Sigmoid colon (tissue), 7 donors: Measurements from ENCODE around the gene FAM120AOS. TPM values are rescaled to one million over a fixed set of nuclear protein-coding genes. Genes with fewer than 3 reads are reported as not detected.
"Not testable (repeated sequence)": the region's sequence is repeated elsewhere in the genome, so short reads cannot be mapped to it uniquely, and the experiment has no call there.

Source experiments
- DNase-seq: peaks from one replicate; pipeline ENCODE4 v3.0.0-alpha.2; 2019
- H3K27ac ChIP-seq, 4 donors: fragments of 200-600 bp; sonication (generic); one replicate each; pipeline ENCODE4 v1.5.1; 2016 to 2019; ENCODE audit warnings: mild to moderate bottlenecking in 1 of 4
- H3K27me3 ChIP-seq, 3 donors: fragments of 200-600 bp; sonication (generic); one replicate each; pipeline ENCODE4 v1.5.1; 2019; ENCODE audit warnings: mild to moderate bottlenecking in 1 of 3
- H3K36me3 ChIP-seq, 4 donors: fragments of 200-600 bp; sonication (generic); one replicate each; pipeline ENCODE4 v1.5.1; 2016 to 2019
- H3K4me1 ChIP-seq, 4 donors: fragments of 200-600 bp; sonication (generic); one replicate each; pipeline ENCODE4 v1.5.1; 2017 to 2019
- H3K4me3 ChIP-seq, 4 donors: fragments of 200-600 bp; sonication (generic); one replicate each; pipeline ENCODE4 v1.5.1; 2017 to 2019; ENCODE audit warnings: mild to moderate bottlenecking in 2 of 4, moderate library complexity in 1 of 4
- H3K9me3 ChIP-seq, 4 donors: fragments of 200-600 bp in 3 of 4; sonication (generic) in 3 of 4; one replicate each; pipeline versions ENCODE4 v1.5.1 to v1.6.1; 2013 to 2019
- EP300 ChIP-seq, 4 donors: sonication (generic); formaldehyde crosslinking; IDR thresholded peaks; one replicate each; pipeline ENCODE4 v1.6.1; 2017; ENCODE audit warnings: antibody characterized with exemption in 4 of 4
- POLR2A ChIP-seq, 2 donors: fragments of 450-650 bp; IDR thresholded peaks; one replicate each; pipeline ENCODE4 v1.6.1; 2016; ENCODE audit warnings: antibody characterized with exemption in 2 of 2, mild to moderate bottlenecking in 2 of 2, moderate library complexity in 2 of 2
- POLR2AphosphoS5 ChIP-seq, 4 donors: sonication (generic); formaldehyde crosslinking; IDR thresholded peaks; one replicate each; pipeline ENCODE4 v1.6.1; 2017; ENCODE audit warnings: antibody characterized with exemption in 4 of 4
- WGBS, 2 donors: extraction: QIAGEN DNeasy Blood & Tissue Kit; methylation state at CpG; one replicate each; pipeline ENCODE4 v1.1.7; 2013; 5-methylcytosine and 5-hydroxymethylcytosine counted together
- intact Hi-C: fragments of 100-400 bp; cut with DNase I; formaldehyde crosslinking; loops from one replicate; pipeline ENCODE4 v1.15.1; 2023
- polyA plus RNA-seq, 3 donors: library from polyadenylated mRNA; stranded (reverse); fragments of 200-250 nt; gene quantifications; one replicate each; pipeline ENCODE4 v1.2.3, GENCODE V29; 2013
- total RNA-seq, 4 donors: library from RNA; depleted of rRNA; stranded (reverse); fragments of >200 nt; gene quantifications; one replicate each; pipeline ENCODE4 v1.1.0, GENCODE V29; 2016
- TF ChIP-seq, protein P1 (sequence below), 4 experiments: fragments of 450-650 bp in 3 of 4; fragments of 200-600 bp in 1 of 4; IDR thresholded peaks; one replicate each; pipeline ENCODE4 v1.5.1; 2016 to 2019; ENCODE audit warnings: antibody characterized with exemption in 4 of 4, mild to moderate bottlenecking in 3 of 4, moderate library complexity in 2 of 4
- donor health status: healthy with polysubstance abuse.
- donor health status: Bipolar disorder and iron deficiency.
- donor health status: healthy.

FAM120AOS gene
- total and polyA plus RNA-seq, 7 donors, result 50.3 to 86.5 (median 63.1) TPM

DNA sequence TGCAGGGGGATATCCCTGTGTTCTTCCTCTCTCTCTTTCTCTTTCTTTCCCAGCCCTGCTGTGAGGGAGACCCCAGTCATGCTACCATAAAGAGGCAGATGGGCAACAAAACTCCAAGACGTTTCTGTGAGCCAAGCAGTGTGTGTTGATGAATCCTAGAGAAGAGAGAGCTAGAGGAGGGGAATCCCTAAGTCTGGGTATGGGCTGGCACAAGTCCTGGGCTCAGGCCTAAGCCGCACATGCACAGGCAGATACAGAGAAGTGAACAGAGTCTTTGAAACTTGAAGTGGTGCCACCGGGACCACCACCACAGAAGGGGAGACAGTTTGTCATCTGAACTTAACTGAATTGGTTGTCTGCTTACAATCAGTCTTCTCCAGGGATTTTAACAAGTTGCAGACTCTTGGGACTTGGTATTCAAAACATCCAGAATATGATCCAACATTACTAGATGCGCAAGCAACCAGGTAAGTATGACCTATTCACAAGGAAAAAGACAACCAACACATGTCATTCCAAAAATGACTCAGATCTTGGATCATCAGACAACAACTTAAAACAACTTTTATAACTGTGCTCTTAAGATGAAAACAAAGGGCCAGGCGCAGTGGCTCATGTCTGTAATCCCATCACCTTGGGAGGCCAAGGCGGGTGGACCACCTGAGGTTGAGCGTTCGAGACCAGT, 12.3 kb downstream of the FAM120AOS start:
- no peak overlapping the region for H3K27ac ChIP-seq
- no peak for DNase-seq
- no peaks in the 10 kb centered on the region for H3K4me1 ChIP-seq
- H3K9me3 ChIP-seq, result no peaks in the 10 kb centered on the region
- TF ChIP-seq EP300 (IDR thresholded peaks at IDR 0.05) (no peak), POLR2A (IDR thresholded peaks at IDR 0.05) (no peak), POLR2AphosphoS5 (IDR thresholded peaks at IDR 0.05) (no peak)
- TF ChIP-seq, protein P1, sequence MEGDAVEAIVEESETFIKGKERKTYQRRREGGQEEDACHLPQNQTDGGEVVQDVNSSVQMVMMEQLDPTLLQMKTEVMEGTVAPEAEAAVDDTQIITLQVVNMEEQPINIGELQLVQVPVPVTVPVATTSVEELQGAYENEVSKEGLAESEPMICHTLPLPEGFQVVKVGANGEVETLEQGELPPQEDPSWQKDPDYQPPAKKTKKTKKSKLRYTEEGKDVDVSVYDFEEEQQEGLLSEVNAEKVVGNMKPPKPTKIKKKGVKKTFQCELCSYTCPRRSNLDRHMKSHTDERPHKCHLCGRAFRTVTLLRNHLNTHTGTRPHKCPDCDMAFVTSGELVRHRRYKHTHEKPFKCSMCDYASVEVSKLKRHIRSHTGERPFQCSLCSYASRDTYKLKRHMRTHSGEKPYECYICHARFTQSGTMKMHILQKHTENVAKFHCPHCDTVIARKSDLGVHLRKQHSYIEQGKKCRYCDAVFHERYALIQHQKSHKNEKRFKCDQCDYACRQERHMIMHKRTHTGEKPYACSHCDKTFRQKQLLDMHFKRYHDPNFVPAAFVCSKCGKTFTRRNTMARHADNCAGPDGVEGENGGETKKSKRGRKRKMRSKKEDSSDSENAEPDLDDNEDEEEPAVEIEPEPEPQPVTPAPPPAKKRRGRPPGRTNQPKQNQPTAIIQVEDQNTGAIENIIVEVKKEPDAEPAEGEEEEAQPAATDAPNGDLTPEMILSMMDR (IDR thresholded peaks at IDR 0.05), result no peak
- H3K27me3 ChIP-seq, result no peaks in the 10 kb centered on the region
- 93 to 94% methylated on average over 8 of the region's 8 CpGs for WGBS, 2 donors
- intact Hi-C loops, result loop anchor here (10.0 kb wide), 1 partner anchor 126 kb away; no protein-coding TSS in a partner anchor
- H3K36me3 ChIP-seq, result peaks cover 0 to 5% (median 2%) of the 10 kb centered on the region in 4 donors
- no peak overlapping the region for H3K4me3 ChIP-seq

DNA sequence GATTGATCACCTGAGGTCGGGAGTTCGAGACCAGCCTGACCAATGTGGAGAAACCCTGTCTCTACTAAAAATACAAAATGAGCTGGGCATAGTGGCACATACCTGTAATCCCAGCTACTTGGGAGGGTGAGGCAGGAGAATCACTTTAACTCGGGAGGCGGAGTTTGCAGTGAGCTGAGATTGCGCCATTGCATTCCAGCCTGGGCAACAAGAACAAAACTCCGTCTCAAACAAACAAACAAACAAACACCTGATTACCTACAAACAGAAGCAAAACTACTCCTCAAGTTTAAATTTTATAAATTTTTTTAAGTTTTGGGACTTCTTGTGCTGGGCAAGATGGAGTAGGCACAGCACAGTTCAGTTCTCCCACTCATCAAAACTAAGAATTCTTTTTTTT, 14.1 kb downstream of the FAM120AOS start:
- 97 to 98% methylated on average over 6 of the region's 6 CpGs for WGBS, 2 donors
- not testable (repeated sequence) for DNase-seq

DNA sequence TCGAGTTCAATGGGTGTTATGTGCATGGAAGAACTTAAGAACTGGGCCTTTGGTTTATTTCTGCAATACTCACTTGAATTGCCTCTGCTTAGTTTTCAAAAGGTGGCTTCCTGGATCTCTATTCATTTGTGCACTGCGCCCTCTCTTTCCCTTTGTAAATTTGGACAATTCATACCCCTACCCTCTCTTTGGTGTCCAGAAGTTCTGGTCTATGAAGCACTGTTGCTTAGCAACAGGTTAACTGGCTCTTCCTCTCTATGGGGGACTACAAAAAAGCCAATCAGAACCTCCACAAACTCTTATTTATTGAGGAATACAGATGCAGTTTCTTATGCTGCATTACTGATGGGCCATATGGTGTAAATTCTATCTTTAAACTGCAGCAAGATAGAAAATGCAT, 15.4 kb downstream of the FAM120AOS start:
- no peaks in the 10 kb centered on the region for H3K36me3 ChIP-seq
- no peak overlapping the region for H3K4me3 ChIP-seq
- H3K27me3 ChIP-seq, result no peaks in the 10 kb centered on the region
- H3K27ac ChIP-seq, result no peak overlapping the region
- no peak for DNase-seq
- 88 to 89% methylated on average over 2 of the region's 2 CpGs for WGBS, 2 donors
- intact Hi-C loops, result no loop called here
- no peaks in the 10 kb centered on the region for H3K9me3 ChIP-seq
- TF ChIP-seq POLR2A (IDR thresholded peaks at IDR 0.05) (no peak), POLR2AphosphoS5 (IDR thresholded peaks at IDR 0.05) (no peak), EP300 (IDR thresholded peaks at IDR 0.05) (no peak)
- TF ChIP-seq, protein P1 (IDR thresholded peaks at IDR 0.05), result no peak
- no peaks in the 10 kb centered on the region for H3K4me1 ChIP-seq

More for the DNA sequence above, 14.1 kb downstream of the FAM120AOS start:
- H3K4me3 ChIP-seq, H3K9me3 ChIP-seq, H3K27ac ChIP-seq, intact Hi-C loops, H3K27me3 ChIP-seq, H3K36me3 ChIP-seq, H3K4me1 ChIP-seq: not testable (repeated sequence)

- WGBS, 2 donors, result 96 to 97% methylated on average over 7 of the region's 7 CpGs
- intact Hi-C loops, result no loop called here
Measured at GRCh38 chr9:93436655-93437407, 16.6 kb downstream of the FAM120AOS start.

DNA sequence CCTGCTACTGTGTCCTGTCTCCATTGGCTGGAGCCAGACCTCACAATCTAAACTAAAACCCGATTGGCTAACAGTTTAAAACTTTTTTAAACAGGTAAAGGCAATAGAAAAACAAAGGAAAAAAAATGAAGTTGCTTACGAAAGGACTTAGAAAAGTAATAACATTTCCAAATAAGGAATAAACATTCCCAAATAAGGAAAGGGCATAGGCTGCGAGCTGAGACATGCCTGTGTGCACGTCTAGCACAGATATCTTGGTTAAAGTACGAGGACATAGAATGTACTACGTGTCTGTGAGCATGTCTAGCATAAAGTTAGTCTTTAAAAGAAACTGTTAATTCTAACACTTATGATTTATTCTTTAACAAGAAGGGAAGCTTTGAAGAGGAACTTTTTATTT, 17.2 kb downstream of the FAM120AOS start:
- no peak overlapping the region for H3K4me3 ChIP-seq
- no peaks in the 10 kb centered on the region for H3K4me1 ChIP-seq
- no peak for TF ChIP-seq POLR2AphosphoS5 (IDR thresholded peaks at IDR 0.05)
- TF ChIP-seq, protein P1 (IDR thresholded peaks at IDR 0.05), result no peak
- TF ChIP-seq EP300 (IDR thresholded peaks at IDR 0.05), result no peak
- TF ChIP-seq POLR2A (IDR thresholded peaks at IDR 0.05), result no peak
- DNase-seq, result no peak
- no peaks in the 10 kb centered on the region for H3K36me3 ChIP-seq
- no peak overlapping the region for H3K27ac ChIP-seq
- no peaks in the 10 kb centered on the region for H3K27me3 ChIP-seq
- intact Hi-C loops, result no loop called here
- 81 to 88% methylated on average over 6 of the region's 6 CpGs for WGBS, 2 donors
- H3K9me3 ChIP-seq, result no peaks in the 10 kb centered on the region

More at GRCh38 chr9:93436655-93437407, 16.6 kb downstream of the FAM120AOS start:
- Histone ChIP-seq H3K27me3 (no peaks in the 10 kb centered on the region), H3K4me1 (no peaks in the 10 kb centered on the region), H3K9me3 (no peaks in the 10 kb centered on the region), H3K4me3 (no peak overlapping the region), H3K27ac (no peak overlapping the region), H3K36me3 (no peaks in the 10 kb centered on the region)
- TF ChIP-seq, protein P1 (IDR thresholded peaks at IDR 0.05), result no peak
- no peak for DNase-seq
